ENCODE measurements around the gene PCGF3.
"Not testable (repeated sequence)": the region's sequence is repeated elsewhere in the genome, so short reads cannot be mapped to it uniquely, and the experiment has no call there.

The PCGF3 gene

GRCh38 chr4:666822-667544 is 38.6 kb upstream of the PCGF3 start:
- no peak for DNase-seq (ENCODE audit: low read depth, low spot score)
- no peak overlapping the region for H3K27ac ChIP-seq

DNA sequence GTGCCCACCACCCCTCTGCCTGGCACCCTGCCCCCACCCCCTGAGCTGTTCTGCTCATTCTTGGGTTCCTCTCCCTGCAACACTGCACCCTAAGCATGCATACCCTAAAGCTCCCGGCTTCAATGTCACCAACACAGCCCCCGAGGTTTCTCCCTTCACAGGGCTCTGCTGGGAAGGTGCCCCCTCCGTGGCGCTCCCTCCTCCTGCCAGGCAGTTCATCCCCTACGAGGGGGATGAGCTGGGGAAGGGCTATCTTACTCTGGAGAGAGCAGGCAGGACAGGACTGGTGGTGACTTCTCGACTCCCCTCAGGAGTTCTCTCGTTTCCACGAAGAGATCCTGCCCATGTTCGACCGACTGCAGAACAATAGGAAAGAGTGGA is 38.1 kb upstream of the PCGF3 start:
- DNase-seq (ENCODE audit: low read depth, low spot score), result no peak
- no peak overlapping the region for H3K27ac ChIP-seq

- H3K27ac ChIP-seq; DNase-seq (ENCODE audit: low read depth, low spot score): not testable (repeated sequence)
Measured at GRCh38 chr4:668219-668618, 37.4 kb upstream of the PCGF3 start.

DNA sequence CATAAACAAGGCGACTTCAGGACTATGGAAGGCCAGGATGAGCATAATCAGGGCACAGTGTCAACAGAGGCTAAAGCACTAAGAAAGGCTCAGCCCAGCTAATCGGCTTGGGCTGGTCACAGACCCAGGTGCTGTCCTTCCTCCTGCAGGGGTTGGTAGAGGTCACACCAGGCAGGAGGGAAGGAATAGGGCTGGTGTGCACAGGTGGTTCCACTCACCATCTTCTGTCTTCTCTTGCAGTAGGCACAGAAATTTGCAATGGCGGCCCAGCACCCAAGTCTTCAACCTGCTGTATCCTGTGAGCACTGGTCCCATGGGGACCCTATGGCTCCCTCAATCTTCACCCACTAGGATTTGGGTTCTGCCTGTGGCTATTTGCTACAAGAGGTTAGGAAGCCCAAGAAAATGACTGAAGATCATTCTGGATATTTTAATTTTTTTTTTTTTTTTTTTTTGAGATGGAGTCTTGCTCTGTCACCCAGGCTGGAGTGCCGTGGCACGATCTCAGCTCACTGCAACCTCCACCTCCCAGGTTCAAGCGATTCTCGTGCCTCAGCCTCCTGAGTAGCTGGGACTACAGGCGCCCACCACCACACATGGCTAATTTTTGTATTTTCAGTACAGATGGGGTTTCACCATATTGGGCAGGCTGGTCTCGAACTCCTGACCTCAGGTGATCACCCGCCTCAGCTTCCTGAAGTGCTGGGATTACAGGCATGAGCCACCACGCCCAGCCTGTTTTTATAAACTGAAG is 35.6 kb upstream of the PCGF3 start:
- DNase-seq (ENCODE audit: low read depth, low spot score); H3K27ac ChIP-seq: not testable (repeated sequence)

DNA sequence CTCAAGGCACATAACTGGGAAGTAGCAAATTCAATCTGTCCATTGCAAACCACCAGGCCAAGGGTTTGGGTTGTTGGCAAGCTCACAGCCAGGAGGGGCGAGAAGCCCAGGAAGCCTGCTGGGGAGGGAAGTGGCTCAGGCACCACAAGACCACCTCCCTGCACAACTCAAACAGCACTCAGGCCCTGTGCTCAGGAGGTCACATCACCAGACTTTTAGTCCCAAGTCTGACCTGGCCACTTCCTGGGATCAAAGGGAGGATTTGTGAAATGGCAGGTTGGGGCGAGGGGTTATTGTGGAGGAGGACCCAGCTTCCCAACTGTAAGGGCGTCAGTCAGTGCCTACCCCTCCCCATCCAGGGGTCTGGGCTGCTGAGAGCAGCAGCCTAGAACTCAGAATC is 33.9 kb upstream of the PCGF3 start:
- no peak overlapping the region for H3K27ac ChIP-seq
- no peak for DNase-seq (ENCODE audit: low read depth, low spot score)

GRCh38 chr4:673349-674091 is 32.1 kb upstream of the PCGF3 start:
- no peak for DNase-seq (ENCODE audit: low read depth, low spot score)
- H3K27ac ChIP-seq, result peak overlapping the region; percentile 62

GRCh38 chr4:674172-675035 is 31.2 kb upstream of the PCGF3 start, which contains the start of the genes ATP5ME and MYL5:
Gene ATP5ME (minus strand): TSS chr4:674276. CDS start chr4:674247, 29 bp downstream.
Gene MYL5 (plus strand): TSS chr4:674542. CDS start chr4:678027, 3,485 bp downstream.
- H3K27ac ChIP-seq, result peak within 1 kb of the TSS; percentile 62
- DNase-seq (ENCODE audit: low read depth, low spot score), result peak; percentile 86

DNA sequence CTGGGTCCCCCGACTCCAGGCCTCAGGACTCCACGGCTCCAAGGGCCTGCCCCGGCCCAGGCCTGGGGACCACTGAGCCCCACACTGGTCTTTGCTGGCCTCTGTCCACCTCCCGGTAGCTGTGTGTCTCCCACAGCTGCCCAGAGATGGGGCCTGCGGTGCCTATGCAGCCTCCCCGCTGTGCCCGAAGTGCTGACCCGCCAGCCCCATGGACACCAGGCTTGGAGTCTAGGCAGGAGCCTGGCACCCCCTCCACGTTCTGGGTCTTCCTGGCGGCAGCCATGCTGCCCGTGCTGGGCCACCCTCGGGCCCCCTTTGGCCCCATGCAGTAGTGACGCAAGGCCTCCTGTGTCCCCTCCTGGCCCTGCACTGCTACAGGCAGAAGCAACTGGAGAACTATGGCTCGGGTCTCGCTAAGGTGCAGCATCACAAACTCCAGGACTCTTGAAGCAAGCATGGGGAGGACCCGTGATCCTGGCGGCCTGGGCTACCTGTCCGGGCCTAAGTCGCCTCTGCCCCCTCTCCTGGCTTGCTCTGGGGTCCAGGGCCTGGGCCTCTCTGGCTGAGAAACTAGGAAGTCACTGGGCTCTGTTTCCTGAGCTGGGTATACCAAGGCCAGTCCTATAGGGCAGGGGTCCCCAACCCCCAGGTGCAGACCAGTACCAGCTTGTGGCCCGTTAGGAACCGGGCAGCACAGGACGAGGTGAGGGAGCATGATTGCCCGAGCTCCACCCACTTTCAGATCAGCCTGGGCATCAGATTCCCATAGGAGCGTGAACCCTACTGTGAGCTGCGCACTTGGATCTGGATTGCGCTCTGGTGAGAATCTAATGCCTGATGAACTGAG is 30.4 kb upstream of the PCGF3 start:
- no peak for DNase-seq (ENCODE audit: low read depth, low spot score)
- H3K27ac ChIP-seq, result peak overlapping the region; percentile 62

- no peak for DNase-seq (ENCODE audit: low read depth, low spot score)
- no peak overlapping the region for H3K27ac ChIP-seq
Measured at GRCh38 chr4:675980-676870, 29.4 kb upstream of the PCGF3 start.

DNA sequence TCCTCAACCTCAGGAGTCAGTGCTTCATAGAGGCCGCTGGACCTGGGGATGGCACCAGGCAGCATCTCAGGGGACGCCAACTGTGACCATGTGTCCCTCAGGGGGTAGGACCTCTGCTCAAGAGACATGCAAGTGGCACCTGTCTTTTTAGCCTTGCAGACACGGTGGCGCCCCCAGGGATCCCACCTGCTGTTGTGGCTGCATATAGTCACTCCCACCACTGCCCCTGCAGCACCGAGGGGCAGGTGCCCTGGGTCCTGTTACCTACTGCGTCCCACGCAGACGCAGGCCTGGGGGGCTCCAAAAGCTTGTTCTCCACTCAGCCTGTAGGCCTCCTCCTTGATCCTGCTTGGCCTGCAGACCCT is 28.8 kb upstream of the PCGF3 start:
- H3K27ac ChIP-seq, result no peak overlapping the region
- no peak for DNase-seq (ENCODE audit: low read depth, low spot score)

GRCh38 chr4:677431-678293 is 28.0 kb upstream of the PCGF3 start:
- DNase-seq (ENCODE audit: low read depth, low spot score), result peak; percentile 57
- peak overlapping the region; percentile 10 for H3K27ac ChIP-seq

- H3K27ac ChIP-seq, result peak overlapping the region; percentile 10
- DNase-seq (ENCODE audit: low read depth, low spot score), result no peak
Measured at GRCh38 chr4:678331-679103, 27.1 kb upstream of the PCGF3 start.

DNA sequence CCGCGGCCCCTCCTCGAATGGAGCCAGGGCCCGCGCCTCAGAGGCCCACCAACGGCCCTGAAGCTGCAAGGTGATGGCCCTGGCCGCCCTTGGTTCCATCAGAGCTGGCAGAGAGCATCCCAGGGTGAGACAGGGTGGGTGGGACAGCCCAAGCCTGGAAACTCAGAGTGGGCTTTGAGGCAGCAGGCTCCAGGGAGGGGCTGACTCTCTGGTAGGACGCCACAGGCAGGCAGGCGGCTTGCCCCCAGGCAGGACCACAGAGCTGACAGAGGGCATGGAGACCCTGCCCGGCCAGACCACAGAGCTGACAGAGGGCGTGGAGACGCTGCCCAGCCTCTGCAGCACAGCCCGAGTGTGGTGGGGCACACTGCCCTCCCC is 26.5 kb upstream of the PCGF3 start:
- H3K27ac ChIP-seq, result no peak overlapping the region
- DNase-seq (ENCODE audit: low read depth, low spot score), result no peak

DNA sequence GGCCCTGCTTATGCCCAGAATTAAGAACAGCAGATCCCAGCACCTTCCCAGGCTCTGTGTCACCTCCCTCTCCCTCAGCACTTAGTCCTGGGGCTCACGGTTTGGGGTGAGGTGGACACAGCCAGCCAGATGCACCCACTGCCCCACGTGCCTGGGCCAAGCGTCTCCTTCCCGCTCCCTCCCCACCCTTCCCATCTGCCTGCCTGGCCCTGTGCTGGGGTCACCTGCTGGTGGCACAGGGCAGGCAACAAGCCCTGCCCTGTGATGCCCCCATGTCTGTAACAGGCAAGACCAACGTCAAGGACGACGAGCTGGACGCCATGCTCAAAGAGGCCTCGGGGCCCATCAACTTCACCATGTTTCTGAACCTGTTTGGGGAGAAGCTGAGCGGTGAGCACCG is 26.0 kb upstream of the PCGF3 start:
- H3K27ac ChIP-seq, result no peak overlapping the region
- no peak for DNase-seq (ENCODE audit: low read depth, low spot score)

GRCh38 chr4:680091-680490 is 25.5 kb upstream of the PCGF3 start:
- no peak overlapping the region for H3K27ac ChIP-seq
- DNase-seq (ENCODE audit: low read depth, low spot score), result no peak

DNA sequence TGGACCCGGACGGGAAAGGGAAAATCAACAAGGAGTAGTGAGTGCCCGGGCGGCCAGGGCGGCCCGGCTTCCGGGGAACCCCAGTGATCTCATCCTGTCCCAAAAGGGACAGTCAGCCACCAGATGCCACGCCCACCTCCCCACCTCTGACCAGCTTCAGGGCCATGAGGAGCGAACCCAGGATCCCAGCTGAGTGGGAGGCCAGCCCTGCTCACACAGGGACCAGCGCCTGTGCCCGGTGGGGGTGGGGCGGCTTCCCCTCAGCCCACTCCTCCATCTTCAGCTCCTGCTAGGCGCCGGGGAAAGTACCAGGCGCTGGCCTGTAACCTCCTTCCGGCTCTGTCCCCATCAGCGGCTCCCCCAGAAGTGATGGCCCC is 25.1 kb upstream of the PCGF3 start:
- no peak overlapping the region for H3K27ac ChIP-seq

More for the DNA sequence above, 25.1 kb upstream of the PCGF3 start:
- no peak for DNase-seq (ENCODE audit: low read depth, low spot score)
